Left lung (tissue), 10 donors: ENCODE measurements around the gene B4GALT1. TPM values are rescaled to one million over a fixed set of nuclear protein-coding genes. Genes with fewer than 3 reads are reported as not detected.

Source experiments
- ATAC-seq: fragments of 200-7000 bp; cut with Tn5 transposase; one replicate; pipeline ENCODE4 v1.9.1; 2020; ENCODE audit warnings: moderate library complexity
- DNase-seq, 4 donors: peaks; one replicate each; pipeline ENCODE4 v3.0.0-alpha.2; 2013 to 2020
- H3K27ac ChIP-seq, 2 donors: fragments of 200-600 bp; sonication (generic) in 1 of 2; one replicate each; pipeline versions ENCODE4 v1.5.0 to v1.8.0; 2020 to 2021
- H3K27me3 ChIP-seq, 2 donors: fragments of 200-600 bp; sonication (generic) in 1 of 2; one replicate each; pipeline versions ENCODE4 v1.5.0 to v1.8.0; 2020 to 2021
- H3K36me3 ChIP-seq, 2 donors: fragments of 200-600 bp; sonication (generic) in 1 of 2; one replicate each; pipeline versions ENCODE4 v1.5.0 to v1.8.0; 2020 to 2021
- H3K4me1 ChIP-seq, 2 donors: fragments of 200-600 bp; one replicate each; pipeline ENCODE4 v1.8.0; 2021
- H3K4me3 ChIP-seq, 2 donors: fragments of 200-600 bp; sonication (generic) in 1 of 2; one replicate each; pipeline versions ENCODE4 v1.5.0 to v1.8.0; 2020 to 2021; ENCODE audit warnings: mild to moderate bottlenecking in 1 of 2
- H3K9me3 ChIP-seq, 2 donors: fragments of 200-600 bp; sonication (generic) in 1 of 2; one replicate each; pipeline versions ENCODE4 v1.5.0 to v1.8.0; 2020 to 2021
- CTCF ChIP-seq, 2 donors: fragments of 200-600 bp; sonication (generic) in 1 of 2; IDR thresholded peaks; one replicate each; pipeline versions ENCODE4 v1.5.0 to v1.8.0; 2021; ENCODE audit warnings: antibody characterized with exemption in 2 of 2
- intact Hi-C, 2 donors: fragments of 100-400 bp; cut with DNase I; formaldehyde crosslinking; loops; one replicate each; pipeline versions ENCODE4 v1.11.2 to v1.14.2; 2022
- polyA plus RNA-seq, 6 donors: library from polyadenylated mRNA; unstranded; fragments of 120-200 nt; gene quantifications; one replicate each; pipeline ENCODE4 v1.2.1, GENCODE V29; 2013; ENCODE audit not compliant: insufficient read length in 6 of 6
- total RNA-seq, 2 donors: library from RNA; stranded (reverse); fragmentation: NEBNext Ultra II Directional; extraction: Animal tissue kit (Norgen Biotek cat#: 25700); gene quantifications; one replicate each; pipeline ENCODE4 v1.2.1, GENCODE V29; 2021
- donor health status: DM: no; HTN: yes; CAD: no.
- donor health status: DM: no; HTN: no; CAD: no.

Gene B4GALT1
- total and polyA plus RNA-seq, 8 donors, result 58.8 to 107 (median 76.0) TPM

GRCh38 chr9:33177086-33177485 is 9.9 kb upstream of the B4GALT1 start:
- ATAC-seq, result no peak
- intact Hi-C loops, result loop anchor here in 1 of 2 donors (10.0 kb wide), 1 partner anchor 92 kb away; no protein-coding TSS in a partner anchor

DNA sequence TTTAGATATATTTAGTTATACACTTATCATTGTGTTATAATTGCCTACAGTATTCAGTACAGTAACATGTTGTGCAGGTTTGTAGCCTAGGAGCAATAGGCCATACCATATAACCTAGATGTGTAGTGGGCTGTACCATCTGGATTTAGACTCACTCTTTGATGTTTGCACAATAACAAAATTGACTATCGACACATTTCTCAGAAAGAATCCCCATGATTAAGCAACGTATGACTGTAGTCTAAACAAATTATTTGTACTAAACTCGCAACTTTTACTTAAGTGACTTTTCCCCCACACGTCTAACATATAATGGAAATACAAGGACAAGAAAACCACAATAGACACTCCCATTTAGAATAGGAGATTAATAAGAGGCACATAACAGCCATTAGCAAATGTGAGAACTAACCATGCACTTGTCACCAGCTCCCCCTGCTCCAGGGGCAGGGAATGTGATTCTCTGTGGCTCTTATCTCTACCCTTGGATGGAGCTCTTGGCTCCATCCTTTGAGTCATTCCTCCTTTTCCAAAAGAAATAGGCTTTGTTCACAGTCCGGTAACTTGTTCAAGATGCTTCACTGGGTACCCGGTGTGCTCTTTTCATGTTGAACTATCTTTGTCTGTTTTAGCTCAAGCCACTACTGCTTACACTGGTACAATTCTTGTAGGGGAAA is 8.7 kb upstream of the B4GALT1 start:
- ATAC-seq, result no peak
- DNase-seq, result no peak
- intact Hi-C loops, result loop anchor here in 1 of 2 donors (10.0 kb wide), 1 partner anchor 91 kb away; no protein-coding TSS in a partner anchor

More at GRCh38 chr9:33177086-33177485, 9.9 kb upstream of the B4GALT1 start:
- DNase-seq, result no peak
- Histone ChIP-seq H3K4me3 (no peak overlapping the region), H3K4me1 (peaks cover 0 to 13% of the 10 kb centered on the region in 2 donors), H3K27ac (no peak overlapping the region), H3K27me3 (no peaks in the 10 kb centered on the region), H3K9me3 (no peaks in the 10 kb centered on the region), H3K36me3 (no peaks in the 10 kb centered on the region)
- TF ChIP-seq CTCF (IDR thresholded peaks at IDR 0.05), result no peak

DNA sequence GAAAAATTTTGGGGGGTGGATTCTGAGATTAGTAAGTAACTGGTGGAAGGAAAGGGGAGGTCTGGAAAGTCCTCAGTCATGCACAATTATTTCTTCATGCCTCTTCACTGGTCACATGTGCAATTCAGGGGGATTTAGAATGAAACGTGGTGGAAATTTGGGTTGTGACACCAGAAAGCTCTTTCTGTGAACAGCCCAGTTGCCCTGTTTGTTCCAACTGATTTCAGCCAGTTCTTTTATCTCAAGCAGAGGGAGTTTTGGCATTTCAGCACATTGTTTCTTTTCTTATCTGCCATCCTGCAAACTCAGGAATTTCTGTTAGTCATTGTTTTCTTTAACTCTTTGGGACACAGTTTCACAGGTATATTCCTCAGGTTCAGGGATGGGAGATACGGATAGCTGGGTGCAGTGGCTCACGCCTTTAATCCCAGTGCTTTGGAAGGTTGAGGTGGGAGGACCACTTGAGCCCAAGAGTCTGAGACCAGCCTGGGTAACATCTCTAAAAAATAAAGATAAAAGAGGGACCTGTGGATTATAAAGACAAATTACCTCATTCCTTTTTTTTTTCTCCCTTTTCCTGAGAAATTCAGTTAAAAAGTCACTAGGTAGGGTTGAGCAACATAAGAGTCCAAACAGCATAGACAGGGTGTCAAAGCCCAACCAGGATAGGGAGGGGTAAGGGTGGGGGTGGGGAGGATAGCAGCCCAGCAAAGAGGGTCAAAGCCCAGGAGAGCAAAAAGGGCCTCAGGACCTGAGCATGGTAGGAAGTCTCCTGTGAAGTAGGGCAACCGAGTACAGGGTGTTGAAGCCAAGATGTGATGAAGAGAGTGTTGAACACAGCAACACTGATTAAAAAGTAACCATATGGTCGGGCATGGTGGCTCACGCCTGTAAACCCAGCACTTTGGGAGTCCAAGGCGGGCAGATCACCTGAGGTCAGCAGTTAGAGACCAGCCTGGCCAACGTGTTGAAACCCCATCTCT is 5.4 kb upstream of the B4GALT1 start:
- H3K36me3 ChIP-seq, result no peaks in the 10 kb centered on the region
- peaks cover 5 to 46% of the 10 kb centered on the region in 2 donors for H3K4me1 ChIP-seq
- no peak overlapping the region for H3K4me3 ChIP-seq
- no peak for TF ChIP-seq CTCF (IDR thresholded peaks at IDR 0.05)
- H3K9me3 ChIP-seq, result no peaks in the 10 kb centered on the region
- no peaks in the 10 kb centered on the region for H3K27me3 ChIP-seq
- ATAC-seq (no peak), DNase-seq (no peak)
- intact Hi-C loops, result loop anchor here in 1 of 2 donors (10.0 kb wide), 1 partner anchor 88 kb away; no protein-coding TSS in a partner anchor
- peak overlapping the region in 1 of 2 donors; percentile 33 for H3K27ac ChIP-seq

More for the DNA sequence above, 8.7 kb upstream of the B4GALT1 start:
- Histone ChIP-seq H3K27me3 (no peaks in the 10 kb centered on the region), H3K36me3 (no peaks in the 10 kb centered on the region), H3K27ac (no peak overlapping the region), H3K4me3 (no peak overlapping the region), H3K4me1 (peaks cover 0 to 26% of the 10 kb centered on the region in 2 donors), H3K9me3 (no peaks in the 10 kb centered on the region)
- no peak for TF ChIP-seq CTCF (IDR thresholded peaks at IDR 0.05)

DNA sequence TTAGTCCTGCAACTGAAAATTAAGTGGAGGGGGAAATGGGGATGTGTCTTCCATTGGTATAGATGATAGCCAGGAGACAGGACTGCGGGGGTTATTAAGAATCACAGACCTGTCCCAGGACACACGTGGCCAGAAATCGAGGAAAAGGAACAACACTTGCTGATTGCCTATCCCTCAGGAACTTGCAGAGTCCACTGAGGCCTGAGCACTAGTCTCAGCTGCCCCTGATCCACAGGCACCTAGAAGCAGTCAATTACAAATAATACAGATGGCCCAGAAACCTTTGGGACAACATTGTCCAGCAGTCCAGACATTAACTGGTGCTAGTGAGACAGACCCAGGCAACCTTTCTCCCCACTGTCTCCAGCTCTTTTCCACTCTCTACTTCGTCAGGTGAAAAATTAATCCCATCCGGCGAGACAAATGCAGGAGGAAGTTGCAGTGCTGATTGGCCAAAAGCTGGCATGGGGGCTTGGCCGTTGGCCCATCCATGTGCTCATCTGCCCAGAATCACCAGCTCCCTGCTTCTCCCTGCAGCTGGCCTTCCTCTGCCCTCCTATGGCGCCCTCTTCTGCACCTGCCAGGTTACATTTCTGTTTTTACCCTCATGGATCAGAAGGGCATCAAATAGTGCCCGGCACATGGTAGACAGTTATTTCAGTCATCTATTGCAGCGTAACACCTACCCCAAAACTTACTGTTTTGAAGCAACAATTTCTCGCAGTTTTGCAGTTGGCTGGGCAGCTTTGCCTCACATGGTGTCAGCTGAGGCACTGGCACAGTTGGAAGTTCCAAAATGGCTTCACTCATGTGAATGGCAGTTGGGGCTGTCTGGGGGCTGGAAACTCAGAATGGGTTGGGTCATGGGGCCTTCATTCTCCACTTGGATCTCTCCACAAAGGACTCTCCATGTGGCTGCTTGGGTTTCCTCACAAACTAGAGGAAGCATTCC is 3.6 kb upstream of the B4GALT1 start:
- Histone ChIP-seq H3K27me3 (no peaks in the 10 kb centered on the region), H3K4me3 (no peak overlapping the region), H3K27ac (peak overlapping the region in 1 of 2 donors; percentile 23), H3K4me1 (peaks cover 5 to 46% of the 10 kb centered on the region in 2 donors), H3K36me3 (no peaks in the 10 kb centered on the region), H3K9me3 (no peaks in the 10 kb centered on the region)
- TF ChIP-seq CTCF (IDR thresholded peaks at IDR 0.05), result peak; percentile 22 to 26
- DNase-seq, result peak in 2 of 4 donors; percentile 56 to 70
- intact Hi-C loops, result loop anchor here in 1 of 2 donors (10.0 kb wide), 1 partner anchor 86 kb away; no protein-coding TSS in a partner anchor
- ATAC-seq, result no peak
